Hepatic stellate cell (primary cell): ENCODE results near the gene SLC30A7.
"Not testable (repeated sequence)": the region's sequence is repeated elsewhere in the genome, so short reads cannot be mapped to it uniquely, and the experiment has no call there.

ENCODE experiments used
- DNase-seq: peaks from one replicate; pipeline ENCODE4 v3.0.0; 2011; ENCODE audit warnings: low spot score

The SLC30A7 gene

GRCh38 chr1:100895540-100896480 lies at the start of gene SLC30A7:
Gene SLC30A7, plus strand, starts transcription at chr1:100896090. Its CDS starts 173 bp downstream, at chr1:100896263.
- DNase-seq: peak; percentile 79

- DNase-seq: no peak
Observed at GRCh38 chr1:100847361-100848082, 48.4 kb upstream of the SLC30A7 start.

- DNase-seq: no peak
Observed at GRCh38 chr1:100851726-100852125, 44.2 kb upstream of the SLC30A7 start.

- DNase-seq: no peak
Observed at GRCh38 chr1:100852976-100853375, 42.9 kb upstream of the SLC30A7 start.

- not testable (repeated sequence) for DNase-seq
Observed at GRCh38 chr1:100855116-100855515, 40.8 kb upstream of the SLC30A7 start.

GRCh38 chr1:100860397-100860991 lies 35.4 kb upstream of the SLC30A7 start:
- DNase-seq: no peak

- DNase-seq: no peak
Observed at GRCh38 chr1:100861379-100861778, 34.5 kb upstream of the SLC30A7 start.

- no peak for DNase-seq
Observed at GRCh38 chr1:100862591-100862990, 33.3 kb upstream of the SLC30A7 start.

GRCh38 chr1:100866041-100866900 lies 29.6 kb upstream of the SLC30A7 start:
- no peak for DNase-seq

GRCh38 chr1:100866901-100867206 lies 29.0 kb upstream of the SLC30A7 start:
- DNase-seq: no peak

- DNase-seq: no peak
Observed at GRCh38 chr1:100868364-100868995, 27.4 kb upstream of the SLC30A7 start.

GRCh38 chr1:100869996-100870395 lies 25.9 kb upstream of the SLC30A7 start:
- no peak for DNase-seq

GRCh38 chr1:100874433-100874832 lies 21.5 kb upstream of the SLC30A7 start:
- no peak for DNase-seq

- no peak for DNase-seq
Observed at GRCh38 chr1:100875228-100875627, 20.7 kb upstream of the SLC30A7 start.

- DNase-seq: no peak
Observed at GRCh38 chr1:100876291-100876690, 19.6 kb upstream of the SLC30A7 start.

GRCh38 chr1:100879422-100879821 lies 16.5 kb upstream of the SLC30A7 start:
- DNase-seq: no peak

- DNase-seq: no peak
Observed at GRCh38 chr1:100881687-100882086, 14.2 kb upstream of the SLC30A7 start.

GRCh38 chr1:100882698-100883097 lies 13.2 kb upstream of the SLC30A7 start:
- no peak for DNase-seq

GRCh38 chr1:100883963-100884362 lies 11.9 kb upstream of the SLC30A7 start:
- no peak for DNase-seq

- not testable (repeated sequence) for DNase-seq
Observed at GRCh38 chr1:100889007-100889406, 6.9 kb upstream of the SLC30A7 start.

GRCh38 chr1:100889869-100890482 lies 5.9 kb upstream of the SLC30A7 start:
- DNase-seq: not testable (repeated sequence)
